H1 (cell line): ENCODE measurements around the gene LMAN2. TPM values are rescaled to one million over a fixed set of nuclear protein-coding genes. Genes with fewer than 3 reads are reported as not detected.

Source experiments
- EP300 ChIP-seq, 2 experiments: IDR thresholded peaks; 1 replicate in 1 of 2; 2 replicates in 1 of 2; pipeline ENCODE4 v1.6.1; 2011 to 2012; ENCODE audit warnings: low read depth in 2 of 2, low read length in 2 of 2, mild to moderate bottlenecking in 2 of 2, borderline replicate concordance in 1 of 2, inconsistent platforms in 1 of 2, moderate library complexity in 1 of 2
- JUND ChIP-seq: IDR thresholded peaks from 2 replicates; pipeline ENCODE4 v1.6.1; 2011; ENCODE audit warnings: mild to moderate bottlenecking, improper control_type of control experiment, low read length
- KDM1A ChIP-seq: fragments of 200-600, 300-600 bp; sonication (generic); IDR thresholded peaks from 2 replicates; pipeline ENCODE4 v1.7.1; 2016; ENCODE audit warnings: mild to moderate bottlenecking, low read length, borderline replicate concordance
- POLR2A ChIP-seq, 2 experiments: IDR thresholded peaks; 1 replicate in 1 of 2; 2 replicates in 1 of 2; pipeline ENCODE4 v1.6.1; 2011; ENCODE audit warnings: low read depth in 2 of 2, low read length in 2 of 2, mild to moderate bottlenecking in 2 of 2; ENCODE audit errors: control extremely low read depth in 1 of 2
- SAP30 ChIP-seq: fragments of 300-600 bp; sonication (generic); IDR thresholded peaks from 2 replicates; pipeline ENCODE4 v1.7.1; 2012; ENCODE audit warnings: low read length, moderate library complexity, mild to moderate bottlenecking, inconsistent platforms; ENCODE audit not compliant: insufficient read depth, insufficient replicate concordance
- polyA plus RNA-seq, 7 experiments: library from polyadenylated mRNA; depleted of rRNA in 3 of 7; stranded (reverse) in 5 of 7; unstranded in 2 of 7; fragments of >200 nt in 5 of 7; fragments of 200-250 nt in 2 of 7; gene quantifications; 1 replicate in 5 of 7; 2 replicates in 1 of 7; 4 replicates in 1 of 7; pipeline versions ENCODE4 v1.2.1 to v1.2.3, GENCODE V29; 2011 to 2013; ENCODE audit warnings: missing spikeins in 2 of 7, mixed read lengths in 2 of 7
- total RNA-seq: library from RNA; stranded (reverse); fragmentation: NEBNext Ultra II Directional; extraction: Animal tissue kit (Norgen Biotek cat#: 25700); gene quantifications from 2 replicates; pipeline ENCODE4 v1.2.1, GENCODE V29; 2021
- TF ChIP-seq, protein P1 (sequence below): fragments of 300-600 bp; sonication (generic); IDR thresholded peaks from 2 replicates; pipeline ENCODE4 v1.7.1; 2012; ENCODE audit warnings: low read length, moderate library complexity, mild to moderate bottlenecking, inconsistent platforms; ENCODE audit not compliant: insufficient replicate concordance

Gene LMAN2
- total and polyA plus RNA-seq, 2 of the 8 experiments (the other 6 are each of a cell fraction or from before 2014, with no cell fraction given) = 116 to 225 TPM

DNA sequence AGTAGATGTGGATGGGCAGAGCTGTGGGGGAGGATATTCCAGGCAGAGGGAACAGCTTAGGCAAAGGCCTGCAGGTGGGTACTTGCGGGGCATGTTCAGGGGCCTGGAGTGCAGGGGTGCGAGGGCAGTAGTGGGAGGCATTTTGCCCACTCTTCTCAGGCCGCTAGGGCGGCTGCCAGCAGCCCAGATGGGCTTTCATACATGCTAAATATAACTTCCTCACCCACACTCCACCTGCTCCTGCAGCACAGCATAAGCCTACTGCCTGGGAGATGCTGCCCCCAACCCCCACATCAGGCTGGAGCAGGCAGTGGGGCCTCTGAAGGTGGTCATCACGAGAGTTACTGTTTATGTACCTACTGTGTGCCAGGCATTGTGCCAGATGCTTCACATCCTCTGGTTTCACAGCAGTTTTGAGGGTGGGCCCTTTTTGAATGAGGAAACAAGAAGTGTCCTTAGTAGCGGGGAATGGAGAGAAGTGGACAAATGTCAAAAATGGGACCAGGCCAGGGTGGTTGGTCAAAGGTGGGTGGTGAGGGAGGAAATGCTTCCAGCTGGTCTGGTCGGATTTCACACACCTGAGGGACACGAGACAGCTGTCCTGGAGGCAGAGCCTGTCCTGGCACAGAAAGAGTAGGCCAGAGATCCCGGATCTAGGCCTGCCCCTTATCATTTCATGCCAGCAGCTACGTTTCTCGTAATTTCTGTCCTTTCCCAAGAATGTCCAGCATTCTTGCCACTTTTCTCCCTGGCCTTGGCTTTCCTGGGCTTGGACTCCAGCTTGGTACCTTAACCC is 18.4 kb upstream of the LMAN2 start (continued):
- TF ChIP-seq SAP30 (no peak), POLR2A (IDR thresholded peaks at IDR 0.05; ENCODE audit: control extremely low read depth in 1 of 2, low read depth in 2 of 2, low read length in 2 of 2) (no peak), EP300 (IDR thresholded peaks at IDR 0.05; ENCODE audit: borderline replicate concordance in 1 of 2, low read depth in 2 of 2, low read length in 2 of 2) (no peak), JUND (no peak), KDM1A (no peak)
- TF ChIP-seq, protein P1, sequence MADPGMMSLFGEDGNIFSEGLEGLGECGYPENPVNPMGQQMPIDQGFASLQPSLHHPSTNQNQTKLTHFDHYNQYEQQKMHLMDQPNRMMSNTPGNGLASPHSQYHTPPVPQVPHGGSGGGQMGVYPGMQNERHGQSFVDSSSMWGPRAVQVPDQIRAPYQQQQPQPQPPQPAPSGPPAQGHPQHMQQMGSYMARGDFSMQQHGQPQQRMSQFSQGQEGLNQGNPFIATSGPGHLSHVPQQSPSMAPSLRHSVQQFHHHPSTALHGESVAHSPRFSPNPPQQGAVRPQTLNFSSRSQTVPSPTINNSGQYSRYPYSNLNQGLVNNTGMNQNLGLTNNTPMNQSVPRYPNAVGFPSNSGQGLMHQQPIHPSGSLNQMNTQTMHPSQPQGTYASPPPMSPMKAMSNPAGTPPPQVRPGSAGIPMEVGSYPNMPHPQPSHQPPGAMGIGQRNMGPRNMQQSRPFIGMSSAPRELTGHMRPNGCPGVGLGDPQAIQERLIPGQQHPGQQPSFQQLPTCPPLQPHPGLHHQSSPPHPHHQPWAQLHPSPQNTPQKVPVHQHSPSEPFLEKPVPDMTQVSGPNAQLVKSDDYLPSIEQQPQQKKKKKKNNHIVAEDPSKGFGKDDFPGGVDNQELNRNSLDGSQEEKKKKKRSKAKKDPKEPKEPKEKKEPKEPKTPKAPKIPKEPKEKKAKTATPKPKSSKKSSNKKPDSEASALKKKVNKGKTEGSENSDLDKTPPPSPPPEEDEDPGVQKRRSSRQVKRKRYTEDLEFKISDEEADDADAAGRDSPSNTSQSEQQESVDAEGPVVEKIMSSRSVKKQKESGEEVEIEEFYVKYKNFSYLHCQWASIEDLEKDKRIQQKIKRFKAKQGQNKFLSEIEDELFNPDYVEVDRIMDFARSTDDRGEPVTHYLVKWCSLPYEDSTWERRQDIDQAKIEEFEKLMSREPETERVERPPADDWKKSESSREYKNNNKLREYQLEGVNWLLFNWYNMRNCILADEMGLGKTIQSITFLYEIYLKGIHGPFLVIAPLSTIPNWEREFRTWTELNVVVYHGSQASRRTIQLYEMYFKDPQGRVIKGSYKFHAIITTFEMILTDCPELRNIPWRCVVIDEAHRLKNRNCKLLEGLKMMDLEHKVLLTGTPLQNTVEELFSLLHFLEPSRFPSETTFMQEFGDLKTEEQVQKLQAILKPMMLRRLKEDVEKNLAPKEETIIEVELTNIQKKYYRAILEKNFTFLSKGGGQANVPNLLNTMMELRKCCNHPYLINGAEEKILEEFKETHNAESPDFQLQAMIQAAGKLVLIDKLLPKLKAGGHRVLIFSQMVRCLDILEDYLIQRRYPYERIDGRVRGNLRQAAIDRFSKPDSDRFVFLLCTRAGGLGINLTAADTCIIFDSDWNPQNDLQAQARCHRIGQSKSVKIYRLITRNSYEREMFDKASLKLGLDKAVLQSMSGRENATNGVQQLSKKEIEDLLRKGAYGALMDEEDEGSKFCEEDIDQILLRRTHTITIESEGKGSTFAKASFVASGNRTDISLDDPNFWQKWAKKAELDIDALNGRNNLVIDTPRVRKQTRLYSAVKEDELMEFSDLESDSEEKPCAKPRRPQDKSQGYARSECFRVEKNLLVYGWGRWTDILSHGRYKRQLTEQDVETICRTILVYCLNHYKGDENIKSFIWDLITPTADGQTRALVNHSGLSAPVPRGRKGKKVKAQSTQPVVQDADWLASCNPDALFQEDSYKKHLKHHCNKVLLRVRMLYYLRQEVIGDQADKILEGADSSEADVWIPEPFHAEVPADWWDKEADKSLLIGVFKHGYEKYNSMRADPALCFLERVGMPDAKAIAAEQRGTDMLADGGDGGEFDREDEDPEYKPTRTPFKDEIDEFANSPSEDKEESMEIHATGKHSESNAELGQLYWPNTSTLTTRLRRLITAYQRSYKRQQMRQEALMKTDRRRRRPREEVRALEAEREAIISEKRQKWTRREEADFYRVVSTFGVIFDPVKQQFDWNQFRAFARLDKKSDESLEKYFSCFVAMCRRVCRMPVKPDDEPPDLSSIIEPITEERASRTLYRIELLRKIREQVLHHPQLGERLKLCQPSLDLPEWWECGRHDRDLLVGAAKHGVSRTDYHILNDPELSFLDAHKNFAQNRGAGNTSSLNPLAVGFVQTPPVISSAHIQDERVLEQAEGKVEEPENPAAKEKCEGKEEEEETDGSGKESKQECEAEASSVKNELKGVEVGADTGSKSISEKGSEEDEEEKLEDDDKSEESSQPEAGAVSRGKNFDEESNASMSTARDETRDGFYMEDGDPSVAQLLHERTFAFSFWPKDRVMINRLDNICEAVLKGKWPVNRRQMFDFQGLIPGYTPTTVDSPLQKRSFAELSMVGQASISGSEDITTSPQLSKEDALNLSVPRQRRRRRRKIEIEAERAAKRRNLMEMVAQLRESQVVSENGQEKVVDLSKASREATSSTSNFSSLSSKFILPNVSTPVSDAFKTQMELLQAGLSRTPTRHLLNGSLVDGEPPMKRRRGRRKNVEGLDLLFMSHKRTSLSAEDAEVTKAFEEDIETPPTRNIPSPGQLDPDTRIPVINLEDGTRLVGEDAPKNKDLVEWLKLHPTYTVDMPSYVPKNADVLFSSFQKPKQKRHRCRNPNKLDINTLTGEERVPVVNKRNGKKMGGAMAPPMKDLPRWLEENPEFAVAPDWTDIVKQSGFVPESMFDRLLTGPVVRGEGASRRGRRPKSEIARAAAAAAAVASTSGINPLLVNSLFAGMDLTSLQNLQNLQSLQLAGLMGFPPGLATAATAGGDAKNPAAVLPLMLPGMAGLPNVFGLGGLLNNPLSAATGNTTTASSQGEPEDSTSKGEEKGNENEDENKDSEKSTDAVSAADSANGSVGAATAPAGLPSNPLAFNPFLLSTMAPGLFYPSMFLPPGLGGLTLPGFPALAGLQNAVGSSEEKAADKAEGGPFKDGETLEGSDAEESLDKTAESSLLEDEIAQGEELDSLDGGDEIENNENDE = no peak
- TF ChIP-seq, all 59 proteins: peak for 0
